ENCODE results near the gene CHRNA4.

CHRNA4 gene

GRCh38 chr20:63402181-63402859, 41.2 kb upstream of the CHRNA4 start:
- H3K4me1 ChIP-seq, result no peaks in the 10 kb centered on the region
- no peaks in the 10 kb centered on the region for H3K9me3 ChIP-seq
- in situ Hi-C loops (cut with MboI; ENCODE audit: low sequenced_read_pairs), result no loop called here
- DNase-seq (ENCODE audit: low spot score in 2 of 2), result no peak
- H3K27me3 ChIP-seq (ENCODE audit: low read depth), result peaks cover 26% of the 10 kb centered on the region
- H3K36me3 ChIP-seq (replicated peaks), result no peaks in the 10 kb centered on the region
- no peak overlapping the region for H3K4me3 ChIP-seq

GRCh38 chr20:63401384-63402110, 40.4 kb upstream of the CHRNA4 start:
- no peaks in the 10 kb centered on the region for H3K4me1 ChIP-seq
- H3K4me3 ChIP-seq, result no peak overlapping the region
- H3K27me3 ChIP-seq (ENCODE audit: low read depth), result peaks cover 31% of the 10 kb centered on the region
- no peaks in the 10 kb centered on the region for H3K36me3 ChIP-seq (replicated peaks)
- in situ Hi-C loops (cut with MboI; ENCODE audit: low sequenced_read_pairs), result no loop called here
- no peak for DNase-seq (ENCODE audit: low spot score in 2 of 2)
- H3K9me3 ChIP-seq, result no peaks in the 10 kb centered on the region

- H3K4me1 ChIP-seq, result no peaks in the 10 kb centered on the region
- no peak for DNase-seq (ENCODE audit: low spot score in 2 of 2)
- H3K4me3 ChIP-seq, result no peak overlapping the region
- peaks cover 37% of the 10 kb centered on the region for H3K27me3 ChIP-seq (ENCODE audit: low read depth)
- in situ Hi-C loops (cut with MboI; ENCODE audit: low sequenced_read_pairs), result no loop called here
- no peaks in the 10 kb centered on the region for H3K36me3 ChIP-seq (replicated peaks)
- no peaks in the 10 kb centered on the region for H3K9me3 ChIP-seq
Measured at GRCh38 chr20:63400486-63401210, 39.5 kb upstream of the CHRNA4 start.

GRCh38 chr20:63399596-63400375, 38.6 kb upstream of the CHRNA4 start:
- DNase-seq (ENCODE audit: low spot score in 2 of 2), result no peak
- no peaks in the 10 kb centered on the region for H3K4me1 ChIP-seq
- H3K4me3 ChIP-seq, result no peak overlapping the region
- no peaks in the 10 kb centered on the region for H3K36me3 ChIP-seq (replicated peaks)
- H3K27me3 ChIP-seq (ENCODE audit: low read depth), result peaks cover 37% of the 10 kb centered on the region
- H3K9me3 ChIP-seq, result no peaks in the 10 kb centered on the region
- in situ Hi-C loops (cut with MboI; ENCODE audit: low sequenced_read_pairs), result no loop called here

- peaks cover 37% of the 10 kb centered on the region for H3K27me3 ChIP-seq (ENCODE audit: low read depth)
- in situ Hi-C loops (cut with MboI; ENCODE audit: low sequenced_read_pairs), result no loop called here
Measured at GRCh38 chr20:63398744-63399514, 37.8 kb upstream of the CHRNA4 start.

GRCh38 chr20:63397946-63398450, 36.8 kb upstream of the CHRNA4 start:
- Histone ChIP-seq H3K27me3 (ENCODE audit: low read depth) (peaks cover 32% of the 10 kb centered on the region), H3K4me3 (no peak overlapping the region)
- in situ Hi-C loops (cut with MboI; ENCODE audit: low sequenced_read_pairs), result no loop called here

More at GRCh38 chr20:63398744-63399514, 37.8 kb upstream of the CHRNA4 start:
- Histone ChIP-seq H3K4me3 (no peak overlapping the region), H3K36me3 (replicated peaks) (no peaks in the 10 kb centered on the region), H3K4me1 (no peaks in the 10 kb centered on the region), H3K9me3 (no peaks in the 10 kb centered on the region)
- DNase-seq (ENCODE audit: low spot score in 2 of 2), result no peak

GRCh38 chr20:63397155-63397843, 36.1 kb upstream of the CHRNA4 start:
- Histone ChIP-seq H3K4me3 (no peak overlapping the region), H3K9me3 (no peaks in the 10 kb centered on the region), H3K36me3 (replicated peaks) (no peaks in the 10 kb centered on the region), H3K4me1 (no peaks in the 10 kb centered on the region), H3K27me3 (ENCODE audit: low read depth) (peaks cover 27% of the 10 kb centered on the region)
- in situ Hi-C loops (cut with MboI; ENCODE audit: low sequenced_read_pairs), result no loop called here
- DNase-seq (ENCODE audit: low spot score in 2 of 2), result no peak

More at GRCh38 chr20:63397946-63398450, 36.8 kb upstream of the CHRNA4 start:
- no peak for DNase-seq (ENCODE audit: low spot score in 2 of 2)
- Histone ChIP-seq H3K36me3 (replicated peaks) (no peaks in the 10 kb centered on the region), H3K4me1 (no peaks in the 10 kb centered on the region), H3K9me3 (no peaks in the 10 kb centered on the region)

GRCh38 chr20:63396300-63396699, 35.2 kb upstream of the CHRNA4 start:
- DNase-seq (ENCODE audit: low spot score in 2 of 2), result no peak
- in situ Hi-C loops (cut with MboI; ENCODE audit: low sequenced_read_pairs), result no loop called here

GRCh38 chr20:63395723-63396122, 34.6 kb upstream of the CHRNA4 start:
- in situ Hi-C loops (cut with MboI; ENCODE audit: low sequenced_read_pairs), result no loop called here
- Histone ChIP-seq H3K4me3 (no peak overlapping the region), H3K4me1 (no peaks in the 10 kb centered on the region), H3K9me3 (no peaks in the 10 kb centered on the region), H3K36me3 (replicated peaks) (no peaks in the 10 kb centered on the region), H3K27me3 (ENCODE audit: low read depth) (peaks cover 21% of the 10 kb centered on the region; the same call in 1 of the 2 replicates)
- no peak for DNase-seq (ENCODE audit: low spot score in 2 of 2)

More at GRCh38 chr20:63396300-63396699, 35.2 kb upstream of the CHRNA4 start:
- Histone ChIP-seq H3K4me1 (no peaks in the 10 kb centered on the region), H3K9me3 (no peaks in the 10 kb centered on the region), H3K27me3 (ENCODE audit: low read depth) (peaks cover 24% of the 10 kb centered on the region), H3K36me3 (replicated peaks) (no peaks in the 10 kb centered on the region), H3K4me3 (no peak overlapping the region)

- DNase-seq (ENCODE audit: low spot score in 2 of 2), result no peak
- Histone ChIP-seq H3K36me3 (replicated peaks) (no peaks in the 10 kb centered on the region), H3K4me3 (no peak overlapping the region), H3K9me3 (no peaks in the 10 kb centered on the region), H3K4me1 (no peaks in the 10 kb centered on the region), H3K27me3 (ENCODE audit: low read depth) (peaks cover 20% of the 10 kb centered on the region; the same call in 1 of the 2 replicates)
- in situ Hi-C loops (cut with MboI; ENCODE audit: low sequenced_read_pairs), result no loop called here
Measured at GRCh38 chr20:63394920-63395455, 33.8 kb upstream of the CHRNA4 start.

- in situ Hi-C loops (cut with MboI; ENCODE audit: low sequenced_read_pairs), result no loop called here
- peaks cover 20% of the 10 kb centered on the region; the same call in 1 of the 2 replicates for H3K27me3 ChIP-seq (ENCODE audit: low read depth)
- no peaks in the 10 kb centered on the region for H3K4me1 ChIP-seq
- no peaks in the 10 kb centered on the region for H3K36me3 ChIP-seq (replicated peaks)
- H3K9me3 ChIP-seq, result no peaks in the 10 kb centered on the region
- no peak overlapping the region for H3K4me3 ChIP-seq
- peak; percentile 27 to 68 for DNase-seq (ENCODE audit: low spot score in 2 of 2)
Measured at GRCh38 chr20:63394069-63394919, 33.1 kb upstream of the CHRNA4 start.
